SK-N-SH (cell line): ENCODE results near the gene PIEZO2. TPM values are rescaled to one million over a fixed set of nuclear protein-coding genes. Genes with fewer than 3 reads are reported as not detected.

Experiments used
- CTCF ChIA-PET: fragments of 300-600, 350-600 bp; formaldehyde crosslinking; extraction: SDS; loops from one replicate; lab custom pipeline; 2021; lab: Yijun Ruan, JAX
- POLR2A ChIA-PET: fragments of 350-600 bp; sonication (Branson Sonifier 250); formaldehyde crosslinking; extraction: SDS; loops from one replicate; lab custom pipeline; 2020; ENCODE audit warnings: antibody characterized with exemption, inconsistent platforms; lab: Yijun Ruan, JAX
- DNase-seq: peaks from one replicate; pipeline ENCODE4 v3.0.0; 2012
- H2AFZ ChIP-seq: fragments of 200-600 bp; sonication (generic); 2 replicates; pipeline ENCODE4 v1.8.1; 2016; ENCODE audit warnings: antibody characterized with exemption, mild to moderate bottlenecking, low read depth
- H3F3A ChIP-seq: fragments of 200-600 bp; sonication (generic); replicated peaks from 2 replicates; pipeline ENCODE3; 2016; ENCODE audit warnings: antibody characterized with exemption, mild to moderate bottlenecking; ENCODE audit not compliant: insufficient read depth
- H3K27ac ChIP-seq, 2 experiments: fragments of 200-500 bp in 1 of 2; fragments of 200-600 bp in 1 of 2; sonication (Bioruptor generic) in 1 of 2; sonication (generic), shearing (Covaris generic) in 1 of 2; 2 replicates each; pipeline versions ENCODE4 v1.5.1 to v1.6.1; 2014 to 2016; ENCODE audit warnings: low read depth in 2 of 2, inconsistent platforms in 1 of 2, low read length in 1 of 2, mild to moderate bottlenecking in 1 of 2, mixed read lengths in 1 of 2
- H3K27me3 ChIP-seq: fragments of 200-600 bp; sonication (generic), shearing (Covaris generic); 2 replicates; pipeline ENCODE4 v1.6.1; 2016; ENCODE audit warnings: mixed run types; ENCODE audit not compliant: insufficient read depth
- H3K36me3 ChIP-seq, 2 experiments: fragments of 200-500 bp in 1 of 2; fragments of 200-600 bp in 1 of 2; sonication (Bioruptor generic) in 1 of 2; sonication (generic) in 1 of 2; replicated peaks in 1 of 2; 2 replicates each; pipeline versions ENCODE3 to v1.5.1; 2014 to 2016; ENCODE audit warnings: low read length in 1 of 2, mild to moderate bottlenecking in 1 of 2; ENCODE audit not compliant: insufficient read depth in 2 of 2, control insufficient read depth in 1 of 2
- H3K4me1 ChIP-seq, 2 experiments: fragments of 200-500 bp in 1 of 2; fragments of 200-600 bp in 1 of 2; sonication (Bioruptor generic) in 1 of 2; sonication (generic), shearing (Covaris generic) in 1 of 2; 2 replicates each; pipeline versions ENCODE4 v1.5.1 to v1.6.1; 2014 to 2016; ENCODE audit warnings: low read depth in 1 of 2, low read length in 1 of 2, mixed run types in 1 of 2; ENCODE audit not compliant: insufficient read depth in 2 of 2, control insufficient read depth in 1 of 2
- H3K4me2 ChIP-seq: fragments of 200-600 bp; sonication (generic), shearing (Covaris generic); 2 replicates; pipeline ENCODE4 v1.6.1; 2017; ENCODE audit warnings: mixed run types
- H3K4me3 ChIP-seq, 2 experiments: fragments of 200-500 bp in 1 of 2; fragments of 200-600 bp in 1 of 2; sonication (Bioruptor generic) in 1 of 2; sonication (generic), shearing (Covaris generic) in 1 of 2; 2 replicates each; pipeline versions ENCODE4 v1.5.1 to v1.8.1; 2014 to 2016; ENCODE audit warnings: low read depth in 2 of 2, inconsistent platforms in 1 of 2, low read length in 1 of 2, mild to moderate bottlenecking in 1 of 2, mixed read lengths in 1 of 2, moderate library complexity in 1 of 2
- H3K79me2 ChIP-seq: fragments of 200-600 bp; sonication (generic); 2 replicates; pipeline ENCODE4 v1.8.1; 2017; ENCODE audit warnings: mild to moderate bottlenecking; ENCODE audit not compliant: insufficient read depth
- H3K9ac ChIP-seq: fragments of 200-600 bp; sonication (generic); 2 replicates; pipeline ENCODE4 v1.6.1; 2017; ENCODE audit warnings: mixed run types
- H3K9me2 ChIP-seq: fragments of 200-600 bp; sonication (generic); 2 replicates; pipeline ENCODE4 v1.6.1; 2017; ENCODE audit warnings: mixed run types
- H3K9me3 ChIP-seq: fragments of 200-600 bp; sonication (generic); 2 replicates; pipeline ENCODE4 v1.6.1; 2017; ENCODE audit warnings: mixed run types, mild to moderate bottlenecking, moderate library complexity
- H4K20me1 ChIP-seq: fragments of 200-600 bp; sonication (generic); 2 replicates; pipeline ENCODE4 v1.6.1; 2017; ENCODE audit warnings: mild to moderate bottlenecking, mixed run types; ENCODE audit not compliant: insufficient read depth
- CHD2 ChIP-seq: fragments of 150-350 bp; IDR thresholded peaks from 2 replicates; pipeline ENCODE4 v1.6.1; 2018; ENCODE audit warnings: low read length; ENCODE audit not compliant: partially characterized antibody
- EP300 ChIP-seq, 2 experiments: IDR thresholded peaks; 2 replicates each; pipeline versions ENCODE4 v1.4.0 to v1.6.1; 2012; ENCODE audit warnings: borderline replicate concordance in 1 of 2, low read depth in 1 of 2, low read length in 1 of 2
- EZH2phosphoT487 ChIP-seq: fragments of 200-600 bp; sonication (generic); IDR thresholded peaks from 2 replicates; pipeline ENCODE4 v1.6.1; 2017; ENCODE audit warnings: low read depth, mixed run types, mild to moderate bottlenecking, antibody characterized with exemption, moderate library complexity, borderline replicate concordance
- FOXJ3 ChIP-seq: sonication (generic); formaldehyde crosslinking; IDR thresholded peaks from 2 replicates; pipeline ENCODE4 v1.5.1; 2020; ENCODE audit warnings: mild to moderate bottlenecking, missing genetic modification reagents
- FOXM1 ChIP-seq: IDR thresholded peaks from 2 replicates; pipeline ENCODE4 v1.4.0; 2012; ENCODE audit warnings: low read depth, mild to moderate bottlenecking
- GABPA ChIP-seq: IDR thresholded peaks from 2 replicates; pipeline ENCODE4 v1.4.0; 2012; ENCODE audit warnings: low read depth, mild to moderate bottlenecking
- JUND ChIP-seq: IDR thresholded peaks from 2 replicates; pipeline ENCODE4 v1.4.0; 2012
- MAX ChIP-seq: IDR thresholded peaks from 2 replicates; pipeline ENCODE4 v1.4.0; 2012; ENCODE audit warnings: low read depth
- MEF2A ChIP-seq: IDR thresholded peaks from 2 replicates; pipeline ENCODE4 v1.4.0; 2012; ENCODE audit warnings: low read depth, borderline replicate concordance
- MXI1 ChIP-seq: IDR thresholded peaks from 2 replicates; pipeline ENCODE4 v1.6.1; 2012; ENCODE audit warnings: mild to moderate bottlenecking, low read depth, low read length, improper control_type of control experiment
- NRF1 ChIP-seq: IDR thresholded peaks from 2 replicates; pipeline ENCODE4 v1.6.1; 2012; ENCODE audit warnings: low read depth, mild to moderate bottlenecking, low read length
- RCOR1 ChIP-seq: fragments of 150-350 bp; IDR thresholded peaks from 2 replicates; pipeline ENCODE4 v1.6.1; 2017; ENCODE audit warnings: antibody characterized with exemption, low read length
- SIN3A ChIP-seq: IDR thresholded peaks from 2 replicates; pipeline ENCODE4 v1.6.1; 2012; ENCODE audit warnings: low read depth, mild to moderate bottlenecking, low read length, moderate library complexity, borderline replicate concordance
- TAF1 ChIP-seq: IDR thresholded peaks from 2 replicates; pipeline ENCODE4 v1.6.1; 2012; ENCODE audit warnings: low read depth, mild to moderate bottlenecking, low read length, moderate library complexity, borderline replicate concordance
- TCF12 ChIP-seq: IDR thresholded peaks from 2 replicates; pipeline ENCODE4 v1.4.0; 2012
- TEAD4 ChIP-seq: IDR thresholded peaks from 2 replicates; pipeline ENCODE4 v1.4.0; 2012; ENCODE audit warnings: mild to moderate bottlenecking, borderline replicate concordance; ENCODE audit not compliant: insufficient read depth
- USF2 ChIP-seq: fragments of 150-350 bp; IDR thresholded peaks from 2 replicates; pipeline ENCODE4 v1.6.1; 2017; ENCODE audit warnings: antibody characterized with exemption, low read length, low read depth, borderline replicate concordance
- ZBTB33 ChIP-seq: IDR thresholded peaks from 2 replicates; pipeline ENCODE4 v1.4.0; 2012; ENCODE audit warnings: low read depth, borderline replicate concordance
- WGBS: methylation state at CpG from one replicate; pipeline ENCODE4 v1.1.6; 2017; ENCODE audit warnings: low lambda C conversion rate; 5-methylcytosine and 5-hydroxymethylcytosine counted together
- polyA plus RNA-seq, 3 experiments: library from polyadenylated mRNA; depleted of rRNA; stranded (reverse); fragments of >200 nt; gene quantifications; 2 replicates each; pipeline ENCODE4 v1.2.3, GENCODE V29; 2012
- TF ChIP-seq, protein P1 (sequence below): fragments of 150-350 bp; IDR thresholded peaks from 2 replicates; pipeline ENCODE4 v1.6.1; 2016; ENCODE audit warnings: mild to moderate bottlenecking, low read depth, low read length

The PIEZO2 gene
- polyA plus RNA-seq, 1 of the 3 experiments (the other 2 are of a cell fraction), result not detected

- ChIA-PET CTCF (no interaction called here), POLR2A (no interaction called here)
- H3K27ac ChIP-seq, result no peak overlapping the region
- TF ChIP-seq FOXJ3 (CRISPR knock-in tag) (no peak), GABPA (no peak), NRF1 (no peak), FOXM1 (no peak), MAX (no peak), JUND (no peak), TEAD4 (no peak), EP300 (IDR thresholded peaks at IDR 0.05; ENCODE audit: borderline replicate concordance in 1 of 2, low read depth in 1 of 2, low read length in 1 of 2) (no peak), SIN3A (no peak), USF2 (no peak), MXI1 (no peak), EZH2phosphoT487 (no peak), RCOR1 (no peak), CHD2 (no peak), TAF1 (no peak)
- TF ChIP-seq, protein P1, sequence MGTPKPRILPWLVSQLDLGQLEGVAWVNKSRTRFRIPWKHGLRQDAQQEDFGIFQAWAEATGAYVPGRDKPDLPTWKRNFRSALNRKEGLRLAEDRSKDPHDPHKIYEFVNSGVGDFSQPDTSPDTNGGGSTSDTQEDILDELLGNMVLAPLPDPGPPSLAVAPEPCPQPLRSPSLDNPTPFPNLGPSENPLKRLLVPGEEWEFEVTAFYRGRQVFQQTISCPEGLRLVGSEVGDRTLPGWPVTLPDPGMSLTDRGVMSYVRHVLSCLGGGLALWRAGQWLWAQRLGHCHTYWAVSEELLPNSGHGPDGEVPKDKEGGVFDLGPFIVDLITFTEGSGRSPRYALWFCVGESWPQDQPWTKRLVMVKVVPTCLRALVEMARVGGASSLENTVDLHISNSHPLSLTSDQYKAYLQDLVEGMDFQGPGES, result no peak
- H4K20me1 ChIP-seq, result no peaks in the 10 kb centered on the region
- 7% methylated on average over 5 of the region's 5 CpGs for WGBS
- H3K4me2 ChIP-seq, result no peak overlapping the region
- no peaks in the 10 kb centered on the region for H3K4me1 ChIP-seq
- peaks cover 69% of the 10 kb centered on the region for H3K27me3 ChIP-seq
- no peaks in the 10 kb centered on the region for H3F3A ChIP-seq
- H3K9ac ChIP-seq, result no peak overlapping the region
- no peak for DNase-seq
- no peaks in the 10 kb centered on the region for H3K9me2 ChIP-seq
- no peaks in the 10 kb centered on the region for H3K36me3 ChIP-seq
- no peaks in the 10 kb centered on the region for H3K79me2 ChIP-seq
- H3K4me3 ChIP-seq, result no peak overlapping the region
- H2AFZ ChIP-seq, result no peak overlapping the region
- H3K9me3 ChIP-seq, result no peaks in the 10 kb centered on the region
Observed at GRCh38 chr18:11150271-11150615, 874 bp upstream of the PIEZO2 start.

DNA sequence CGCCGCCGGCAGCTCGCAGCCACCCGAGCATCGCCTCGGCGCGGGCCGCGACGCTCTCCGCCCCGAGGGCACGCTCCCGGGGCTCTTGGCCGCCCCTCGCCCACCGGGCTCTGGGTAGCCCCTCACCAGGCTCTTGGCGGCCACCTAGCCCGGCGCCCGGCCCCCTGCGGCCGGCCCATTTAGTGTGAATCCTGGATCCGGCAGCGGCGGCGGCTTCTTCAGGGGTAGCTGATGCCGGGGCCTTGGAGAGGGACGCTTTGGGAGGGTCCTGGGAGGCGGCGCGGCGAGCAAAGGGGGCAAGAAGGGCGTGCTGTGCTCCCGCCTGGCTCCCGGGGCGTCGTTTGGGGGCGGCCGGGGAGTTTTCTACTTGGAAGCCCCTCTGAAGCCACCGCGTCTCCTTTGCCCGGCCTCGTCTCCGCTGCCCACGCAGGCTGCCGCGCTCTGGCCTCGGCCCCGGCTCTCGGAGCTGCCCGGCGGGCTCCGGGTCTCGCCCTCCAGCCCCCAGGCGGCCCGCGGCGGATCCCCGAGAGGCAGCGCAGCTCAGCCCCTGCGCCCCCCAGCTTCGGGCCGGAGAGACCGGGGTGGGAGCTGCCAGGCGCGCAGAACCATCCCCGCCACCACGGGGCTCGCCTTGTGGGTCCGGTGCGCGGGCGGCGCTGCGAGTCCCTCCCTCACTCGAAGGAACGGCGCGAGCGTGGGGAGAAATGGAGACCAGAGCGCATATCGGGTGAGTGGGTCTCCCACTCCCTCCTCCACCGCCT is 509 bp downstream of the PIEZO2 start:
- Histone ChIP-seq H3K27me3 (peaks cover 70% of the 10 kb centered on the region), H3K9ac (no peak overlapping the region), H3K36me3 (no peaks in the 10 kb centered on the region), H3K4me3 (no peak overlapping the region), H3K4me2 (no peak overlapping the region), H3K79me2 (no peaks in the 10 kb centered on the region), H4K20me1 (no peaks in the 10 kb centered on the region), H3K27ac (no peak overlapping the region), H3K9me2 (no peaks in the 10 kb centered on the region), H3K9me3 (no peaks in the 10 kb centered on the region), H2AFZ (no peak overlapping the region), H3F3A (no peaks in the 10 kb centered on the region), H3K4me1 (no peaks in the 10 kb centered on the region)
- ChIA-PET POLR2A (no interaction called here), CTCF (no interaction called here)
- WGBS, result 31% methylated on average over 5 of the region's 86 CpGs
- no peak for DNase-seq
- TF ChIP-seq MEF2A (no peak), USF2 (no peak), RCOR1 (no peak), FOXM1 (no peak), TCF12 (no peak), TEAD4 (no peak), ZBTB33 (no peak), EP300 (IDR thresholded peaks at IDR 0.05; ENCODE audit: borderline replicate concordance in 1 of 2, low read depth in 1 of 2, low read length in 1 of 2) (no peak), MXI1 (no peak)
- TF ChIP-seq, protein P1, result no peak
